ENCODE results near the gene FAAP20.

The FAAP20 gene

DNA sequence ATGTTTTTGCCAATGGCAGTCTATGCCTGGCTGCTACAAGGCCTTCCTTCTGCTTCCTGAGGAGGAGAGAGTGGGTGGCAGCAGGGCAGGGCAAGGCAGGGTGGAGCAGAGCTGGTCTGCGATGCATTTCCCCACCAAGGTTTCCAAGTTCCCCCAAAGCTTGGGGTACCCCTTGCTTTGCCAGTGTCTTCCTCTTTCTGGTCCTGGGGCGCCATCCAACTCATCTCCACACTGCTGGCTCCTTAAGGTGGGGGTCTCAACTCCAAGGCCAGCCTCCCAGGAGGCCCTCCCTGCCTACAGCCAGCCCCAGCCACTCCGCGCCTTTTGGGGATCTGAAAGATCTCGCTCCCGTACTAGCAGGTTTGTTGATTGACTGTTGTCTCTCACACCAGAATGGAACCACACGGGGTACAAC is 29.6 kb upstream of the FAAP20 start:
- DNase-seq (ENCODE audit: low read depth): no peak
- no peak overlapping the region for H3K4me3 ChIP-seq (ENCODE audit: low read depth, low read length)
- TF ChIP-seq, protein P1, sequence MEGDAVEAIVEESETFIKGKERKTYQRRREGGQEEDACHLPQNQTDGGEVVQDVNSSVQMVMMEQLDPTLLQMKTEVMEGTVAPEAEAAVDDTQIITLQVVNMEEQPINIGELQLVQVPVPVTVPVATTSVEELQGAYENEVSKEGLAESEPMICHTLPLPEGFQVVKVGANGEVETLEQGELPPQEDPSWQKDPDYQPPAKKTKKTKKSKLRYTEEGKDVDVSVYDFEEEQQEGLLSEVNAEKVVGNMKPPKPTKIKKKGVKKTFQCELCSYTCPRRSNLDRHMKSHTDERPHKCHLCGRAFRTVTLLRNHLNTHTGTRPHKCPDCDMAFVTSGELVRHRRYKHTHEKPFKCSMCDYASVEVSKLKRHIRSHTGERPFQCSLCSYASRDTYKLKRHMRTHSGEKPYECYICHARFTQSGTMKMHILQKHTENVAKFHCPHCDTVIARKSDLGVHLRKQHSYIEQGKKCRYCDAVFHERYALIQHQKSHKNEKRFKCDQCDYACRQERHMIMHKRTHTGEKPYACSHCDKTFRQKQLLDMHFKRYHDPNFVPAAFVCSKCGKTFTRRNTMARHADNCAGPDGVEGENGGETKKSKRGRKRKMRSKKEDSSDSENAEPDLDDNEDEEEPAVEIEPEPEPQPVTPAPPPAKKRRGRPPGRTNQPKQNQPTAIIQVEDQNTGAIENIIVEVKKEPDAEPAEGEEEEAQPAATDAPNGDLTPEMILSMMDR (IDR thresholded peaks at IDR 0.05; ENCODE audit: insufficient read depth, low read depth, low read length, missing control alignments): no peak

DNA sequence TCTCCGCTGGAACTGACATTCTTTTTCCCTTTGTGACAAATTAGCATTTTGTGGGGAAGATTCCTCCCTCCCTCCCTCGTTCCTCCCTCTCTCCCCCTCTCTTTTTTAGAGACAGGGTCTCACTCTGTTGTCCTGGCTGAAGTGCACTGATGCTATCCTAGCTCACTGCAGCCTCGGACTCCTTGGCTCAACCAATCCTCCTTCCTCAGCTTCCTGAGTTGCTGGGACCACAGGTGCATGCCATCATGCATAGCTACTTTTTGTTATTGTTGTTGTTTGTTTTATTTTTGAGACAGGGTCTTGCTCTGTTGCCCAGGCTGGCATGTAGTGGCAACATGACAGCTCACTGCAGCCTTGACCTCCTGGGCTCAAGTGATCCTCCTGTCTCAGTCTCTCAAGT is 26.7 kb upstream of the FAAP20 start:
- TF ChIP-seq, protein P1 (IDR thresholded peaks at IDR 0.05; ENCODE audit: insufficient read depth, low read depth, low read length, missing control alignments): no peak
- no peak overlapping the region for H3K4me3 ChIP-seq (ENCODE audit: low read depth, low read length)
- no peak for DNase-seq (ENCODE audit: low read depth)

DNA sequence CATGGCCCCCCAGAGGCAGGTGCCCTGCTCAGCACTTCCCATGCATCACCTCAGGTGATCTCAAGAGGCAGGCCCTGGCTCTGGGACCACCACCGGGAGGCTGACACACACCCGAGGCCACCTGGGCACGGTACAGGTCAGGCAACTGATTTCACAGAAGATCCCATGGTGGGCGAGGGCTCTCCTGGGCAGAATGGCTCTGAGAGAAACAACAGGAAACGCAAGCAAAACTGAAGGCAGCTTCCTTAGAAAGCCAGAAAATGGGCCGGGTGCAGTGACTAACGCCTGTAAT is 22.1 kb upstream of the FAAP20 start:
- H3K4me3 ChIP-seq (ENCODE audit: low read depth, low read length): no peak overlapping the region
- TF ChIP-seq, protein P1 (IDR thresholded peaks at IDR 0.05; ENCODE audit: insufficient read depth, low read depth, low read length, missing control alignments): no peak
- no peak for DNase-seq (ENCODE audit: low read depth)

DNA sequence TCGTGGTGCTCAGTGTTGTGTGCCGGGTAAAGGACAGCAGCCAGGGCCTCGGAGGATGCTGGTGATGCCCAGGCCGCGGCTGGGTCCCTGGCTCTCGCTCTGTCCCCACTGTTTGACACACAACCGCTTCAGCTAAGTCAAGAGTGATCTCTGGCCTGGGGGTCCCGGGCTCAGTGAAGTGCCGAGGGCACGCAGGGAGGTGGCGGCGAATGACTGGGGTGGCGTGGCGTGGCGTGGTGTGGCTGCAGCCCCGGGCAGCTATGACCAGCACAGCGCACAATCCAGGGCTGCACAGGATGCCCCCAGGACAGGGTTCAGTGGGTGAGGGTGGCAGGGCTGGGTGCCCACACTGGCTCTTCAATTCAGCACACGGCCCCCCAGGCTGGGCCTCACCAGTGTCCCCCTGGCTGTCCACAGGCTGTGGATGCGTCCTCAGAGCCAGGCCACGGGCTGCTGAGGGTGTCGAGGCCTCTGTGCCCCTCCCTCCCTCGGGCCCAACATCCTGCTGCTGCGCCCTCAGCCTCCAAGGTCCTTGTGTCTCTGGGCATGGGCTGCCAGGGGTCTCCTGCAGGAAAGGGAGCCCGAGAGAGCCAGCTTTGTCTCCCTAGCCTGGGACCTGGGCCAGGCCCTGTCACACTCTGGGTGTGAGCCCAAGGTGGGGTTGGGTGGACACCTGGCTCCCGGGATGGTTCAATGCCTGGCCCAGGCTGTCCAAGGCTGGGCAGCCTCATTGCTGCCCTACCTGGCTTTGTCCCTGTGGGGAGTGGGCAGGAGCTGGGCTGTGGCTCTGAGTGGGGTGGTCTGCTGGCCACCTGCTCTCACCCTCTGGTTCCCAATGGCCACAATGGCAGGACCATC is 21.6 kb upstream of the FAAP20 start:
- no peak overlapping the region for H3K4me3 ChIP-seq (ENCODE audit: low read depth, low read length)
- no peak for DNase-seq (ENCODE audit: low read depth)
- TF ChIP-seq, protein P1 (IDR thresholded peaks at IDR 0.05; ENCODE audit: insufficient read depth, low read depth, low read length, missing control alignments): no peak

DNA sequence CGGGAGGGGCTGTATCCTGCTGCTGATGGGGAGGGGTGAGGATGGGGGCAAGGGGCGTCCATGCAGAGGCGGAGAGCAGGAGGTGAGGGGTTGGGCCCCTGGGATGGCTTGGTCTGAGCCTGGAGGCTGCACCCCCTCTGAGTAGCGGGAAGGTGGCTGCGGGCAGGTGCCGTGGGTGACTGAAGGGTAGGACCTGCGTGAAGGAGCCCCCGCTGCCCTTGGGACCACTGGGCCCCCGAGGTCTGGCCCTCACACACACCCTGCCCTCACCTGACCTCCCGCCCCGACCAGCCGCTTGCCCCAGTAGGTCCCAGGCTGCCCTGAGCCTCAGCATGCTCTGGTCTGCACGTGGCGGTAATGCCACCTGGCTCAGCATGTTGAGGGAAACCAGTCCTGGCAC is 20.8 kb upstream of the FAAP20 start:
- TF ChIP-seq, protein P1 (IDR thresholded peaks at IDR 0.05; ENCODE audit: insufficient read depth, low read depth, low read length, missing control alignments): no peak
- no peak overlapping the region for H3K4me3 ChIP-seq (ENCODE audit: low read depth, low read length)
- no peak for DNase-seq (ENCODE audit: low read depth)

DNA sequence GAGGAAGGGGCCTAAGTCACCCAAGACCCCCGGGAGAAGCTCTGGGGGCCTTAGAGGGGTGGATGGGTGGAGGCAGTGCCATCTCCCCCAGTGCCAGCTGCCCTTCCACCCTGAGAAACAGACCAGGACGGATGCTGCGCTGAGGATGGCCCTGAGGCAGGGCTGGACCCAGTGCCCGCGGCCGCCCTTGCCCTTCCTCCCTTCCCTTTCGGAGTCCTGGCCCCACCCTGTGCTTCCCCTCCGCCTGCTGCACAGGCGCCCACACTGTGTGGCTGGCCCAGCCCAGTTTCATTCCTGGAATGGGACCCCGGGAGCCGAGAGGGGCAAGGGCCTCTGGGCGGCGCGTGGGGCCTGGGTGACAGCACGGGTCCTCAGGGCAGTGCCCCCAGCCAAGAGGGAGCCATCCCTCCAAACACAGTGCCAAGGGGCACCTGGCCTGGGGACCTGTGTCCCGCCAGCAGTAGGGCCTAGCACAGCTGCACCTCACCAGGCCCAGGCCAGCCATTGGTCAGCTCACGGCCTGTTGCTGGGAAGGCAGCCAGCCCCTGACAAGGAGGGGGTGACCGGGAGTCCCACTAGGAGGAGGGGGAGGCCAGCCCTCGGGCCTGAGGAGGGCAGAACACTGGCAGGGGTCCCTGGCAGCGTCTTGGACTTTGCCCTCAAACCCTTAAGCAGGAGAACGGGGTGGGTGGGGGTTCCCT is 20.1 kb upstream of the FAAP20 start:
- no peak overlapping the region for H3K4me3 ChIP-seq (ENCODE audit: low read depth, low read length)
- no peak for DNase-seq (ENCODE audit: low read depth)
- TF ChIP-seq, protein P1 (IDR thresholded peaks at IDR 0.05; ENCODE audit: insufficient read depth, low read depth, low read length, missing control alignments): no peak

Data from GM12865 (cell line).